ENCODE data around the gene TMEM63A. TPM values are rescaled to one million over a fixed set of nuclear protein-coding genes. Genes with fewer than 3 reads are reported as not detected.
A peak's percentile ranks its signal among the peaks of the same experiment; 100 is the strongest.

Gene TMEM63A
- total and polyA plus RNA-seq, 10 of the 15 experiments (the other 5 are each of a cell fraction or from before 2014, with no cell fraction given) = 1.3 to 33.5 (median 15.2) TPM

DNA sequence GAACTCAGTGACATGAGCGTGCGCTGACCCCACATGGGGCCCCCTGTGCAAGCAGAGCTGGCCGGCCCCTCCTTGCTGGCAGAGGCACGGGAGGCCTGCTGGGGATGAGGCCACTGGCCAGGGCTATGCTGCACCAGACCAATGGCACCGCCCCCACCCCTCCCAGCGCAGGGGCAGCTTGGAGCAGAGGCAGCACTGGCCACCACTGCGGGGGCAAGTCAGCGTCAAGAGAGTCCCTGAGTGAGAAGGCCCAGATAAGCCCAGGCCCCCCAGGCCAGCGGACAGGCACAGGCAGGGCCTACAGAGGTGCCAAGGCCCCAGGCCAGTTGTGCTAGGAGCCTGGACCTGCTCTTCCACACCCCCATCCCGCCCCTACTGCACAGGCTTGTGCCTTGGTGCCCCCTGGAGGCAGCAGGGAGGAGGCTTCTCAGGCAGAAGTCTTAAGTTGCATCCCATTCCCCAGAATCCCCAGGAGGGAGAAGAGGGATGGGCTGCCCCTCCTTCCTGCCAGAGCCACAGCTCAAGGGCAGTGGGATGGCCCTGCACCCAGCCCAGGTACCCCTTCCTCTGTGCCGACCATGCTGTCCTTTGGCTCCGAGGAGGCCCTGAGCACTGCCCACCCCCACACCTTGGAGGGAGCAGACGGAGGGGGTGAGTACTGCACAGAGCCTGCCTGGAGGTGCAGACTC is 36.5 kb downstream of the TMEM63A start (continued):
- TF ChIP-seq, protein P1, sequence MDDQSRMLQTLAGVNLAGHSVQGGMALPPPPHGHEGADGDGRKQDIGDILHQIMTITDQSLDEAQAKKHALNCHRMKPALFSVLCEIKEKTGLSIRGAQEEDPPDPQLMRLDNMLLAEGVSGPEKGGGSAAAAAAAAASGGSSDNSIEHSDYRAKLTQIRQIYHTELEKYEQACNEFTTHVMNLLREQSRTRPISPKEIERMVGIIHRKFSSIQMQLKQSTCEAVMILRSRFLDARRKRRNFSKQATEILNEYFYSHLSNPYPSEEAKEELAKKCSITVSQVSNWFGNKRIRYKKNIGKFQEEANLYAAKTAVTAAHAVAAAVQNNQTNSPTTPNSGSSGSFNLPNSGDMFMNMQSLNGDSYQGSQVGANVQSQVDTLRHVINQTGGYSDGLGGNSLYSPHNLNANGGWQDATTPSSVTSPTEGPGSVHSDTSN (IDR thresholded peaks at IDR 0.05; ENCODE audit: insufficient replicate concordance, low read depth, low read length) = no peak
- TF ChIP-seq DPF2 (IDR thresholded peaks at IDR 0.05) (no peak), TARDBP (IDR thresholded peaks at IDR 0.05; ENCODE audit: borderline replicate concordance) (no peak), SRF (IDR thresholded peaks at IDR 0.05; ENCODE audit: low read depth in 2 of 2, low read length in 2 of 2) (no peak), BCL11A (IDR thresholded peaks at IDR 0.05; ENCODE audit: low read depth, low read length) (no peak), MEF2A (IDR thresholded peaks at IDR 0.05; ENCODE audit: insufficient read depth, low read depth, low read length) (no peak)
- TF ChIP-seq, protein P2, sequence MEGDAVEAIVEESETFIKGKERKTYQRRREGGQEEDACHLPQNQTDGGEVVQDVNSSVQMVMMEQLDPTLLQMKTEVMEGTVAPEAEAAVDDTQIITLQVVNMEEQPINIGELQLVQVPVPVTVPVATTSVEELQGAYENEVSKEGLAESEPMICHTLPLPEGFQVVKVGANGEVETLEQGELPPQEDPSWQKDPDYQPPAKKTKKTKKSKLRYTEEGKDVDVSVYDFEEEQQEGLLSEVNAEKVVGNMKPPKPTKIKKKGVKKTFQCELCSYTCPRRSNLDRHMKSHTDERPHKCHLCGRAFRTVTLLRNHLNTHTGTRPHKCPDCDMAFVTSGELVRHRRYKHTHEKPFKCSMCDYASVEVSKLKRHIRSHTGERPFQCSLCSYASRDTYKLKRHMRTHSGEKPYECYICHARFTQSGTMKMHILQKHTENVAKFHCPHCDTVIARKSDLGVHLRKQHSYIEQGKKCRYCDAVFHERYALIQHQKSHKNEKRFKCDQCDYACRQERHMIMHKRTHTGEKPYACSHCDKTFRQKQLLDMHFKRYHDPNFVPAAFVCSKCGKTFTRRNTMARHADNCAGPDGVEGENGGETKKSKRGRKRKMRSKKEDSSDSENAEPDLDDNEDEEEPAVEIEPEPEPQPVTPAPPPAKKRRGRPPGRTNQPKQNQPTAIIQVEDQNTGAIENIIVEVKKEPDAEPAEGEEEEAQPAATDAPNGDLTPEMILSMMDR (IDR thresholded peaks at IDR 0.05 in 2 of 3, conservative IDR thresholded peaks at IDR 0.05 in 1 of 3; ENCODE audit: control insufficient read depth in 2 of 3, extremely low read depth in 1 of 3, insufficient read depth in 1 of 3, low read depth in 3 of 3, low read length in 3 of 3) = peak; percentile 43 to 59 (median 47)
- TF ChIP-seq, protein P3, sequence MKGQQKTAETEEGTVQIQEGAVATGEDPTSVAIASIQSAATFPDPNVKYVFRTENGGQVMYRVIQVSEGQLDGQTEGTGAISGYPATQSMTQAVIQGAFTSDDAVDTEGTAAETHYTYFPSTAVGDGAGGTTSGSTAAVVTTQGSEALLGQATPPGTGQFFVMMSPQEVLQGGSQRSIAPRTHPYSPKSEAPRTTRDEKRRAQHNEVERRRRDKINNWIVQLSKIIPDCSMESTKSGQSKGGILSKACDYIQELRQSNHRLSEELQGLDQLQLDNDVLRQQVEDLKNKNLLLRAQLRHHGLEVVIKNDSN (IDR thresholded peaks at IDR 0.05; ENCODE audit: borderline replicate concordance, extremely low read length, insufficient read depth, low read depth, low read length) = no peak
- TF ChIP-seq, protein P4, sequence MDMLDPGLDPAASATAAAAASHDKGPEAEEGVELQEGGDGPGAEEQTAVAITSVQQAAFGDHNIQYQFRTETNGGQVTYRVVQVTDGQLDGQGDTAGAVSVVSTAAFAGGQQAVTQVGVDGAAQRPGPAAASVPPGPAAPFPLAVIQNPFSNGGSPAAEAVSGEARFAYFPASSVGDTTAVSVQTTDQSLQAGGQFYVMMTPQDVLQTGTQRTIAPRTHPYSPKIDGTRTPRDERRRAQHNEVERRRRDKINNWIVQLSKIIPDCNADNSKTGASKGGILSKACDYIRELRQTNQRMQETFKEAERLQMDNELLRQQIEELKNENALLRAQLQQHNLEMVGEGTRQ (IDR thresholded peaks at IDR 0.05; ENCODE audit: borderline replicate concordance, low read depth, low read length) = no peak
